Measurements from ENCODE around the gene ADAM12.

ADAM12 gene

DNA sequence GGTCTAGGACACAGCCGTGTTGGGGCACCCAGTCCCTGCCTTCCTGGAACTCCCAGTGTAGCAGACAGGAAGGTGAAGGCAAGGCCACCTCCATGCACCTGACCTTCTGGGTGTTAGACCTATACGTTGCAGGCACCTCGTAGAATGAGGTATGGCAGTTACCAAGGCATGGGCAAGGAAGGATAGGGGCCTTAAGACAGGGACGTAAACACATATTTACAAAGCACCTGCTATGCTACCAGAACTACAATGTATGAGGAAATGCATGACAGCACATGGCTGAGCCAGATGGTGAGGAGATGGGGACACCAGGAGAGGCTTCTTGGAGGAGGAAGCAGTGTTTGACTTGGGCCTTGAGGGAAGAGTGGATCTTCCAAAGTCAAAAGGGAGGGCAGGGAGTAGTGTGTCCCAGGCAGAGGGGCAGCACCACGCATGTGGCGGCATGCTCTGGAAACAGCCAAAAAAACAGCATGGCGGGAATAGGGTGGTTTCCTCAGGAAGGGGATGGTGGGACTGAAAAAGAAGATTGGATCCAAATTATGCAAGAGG, 260.7 kb downstream of the ADAM12 start (continued):
- TF ChIP-seq ZNF654 (tag by site-specific recombination; IDR thresholded peaks at IDR 0.05; ENCODE audit: low read depth), result no peak
- TF ChIP-seq ZNF404 (tag by site-specific recombination; IDR thresholded peaks at IDR 0.05), result no peak
- no peak for TF ChIP-seq ZEB2 (tag by site-specific recombination; IDR thresholded peaks at IDR 0.05)
- TF ChIP-seq CTCF (tag by site-specific recombination; IDR thresholded peaks at IDR 0.05), result no peak
- TF ChIP-seq ZXDB (tag by site-specific recombination; IDR thresholded peaks at IDR 0.05), result no peak

- POLR2A ChIA-PET, result no interaction called here
- H3K27ac ChIP-seq (ENCODE audit: extremely low read depth, low read depth, low read length), result no peak overlapping the region
- TF ChIP-seq MYNN (tag by site-specific recombination; IDR thresholded peaks at IDR 0.05; ENCODE audit: borderline replicate concordance) (no peak), FEZF1 (tag by site-specific recombination; IDR thresholded peaks at IDR 0.05) (no peak), ZNF19 (tag by site-specific recombination; IDR thresholded peaks at IDR 0.05; ENCODE audit: low read depth) (no peak), SCRT2 (tag by site-specific recombination; IDR thresholded peaks at IDR 0.05) (no peak), YY1 (tag by site-specific recombination; IDR thresholded peaks at IDR 0.05) (no peak), ZFP37 (tag by site-specific recombination; IDR thresholded peaks at IDR 0.05) (no peak), OSR2 (tag by site-specific recombination; IDR thresholded peaks at IDR 0.05) (no peak), KLF1 (tag by site-specific recombination; IDR thresholded peaks at IDR 0.05) (no peak), ZFP3 (tag by site-specific recombination; IDR thresholded peaks at IDR 0.05; ENCODE audit: low read depth) (no peak), ZFP69B (tag by site-specific recombination; IDR thresholded peaks at IDR 0.05) (no peak), ZFHX2 (tag by site-specific recombination; conservative IDR thresholded peaks at IDR 0.05) (no peak), ZNF221 (tag by site-specific recombination; IDR thresholded peaks at IDR 0.05; ENCODE audit: borderline replicate concordance) (no peak)
- TF ChIP-seq, protein P1, sequence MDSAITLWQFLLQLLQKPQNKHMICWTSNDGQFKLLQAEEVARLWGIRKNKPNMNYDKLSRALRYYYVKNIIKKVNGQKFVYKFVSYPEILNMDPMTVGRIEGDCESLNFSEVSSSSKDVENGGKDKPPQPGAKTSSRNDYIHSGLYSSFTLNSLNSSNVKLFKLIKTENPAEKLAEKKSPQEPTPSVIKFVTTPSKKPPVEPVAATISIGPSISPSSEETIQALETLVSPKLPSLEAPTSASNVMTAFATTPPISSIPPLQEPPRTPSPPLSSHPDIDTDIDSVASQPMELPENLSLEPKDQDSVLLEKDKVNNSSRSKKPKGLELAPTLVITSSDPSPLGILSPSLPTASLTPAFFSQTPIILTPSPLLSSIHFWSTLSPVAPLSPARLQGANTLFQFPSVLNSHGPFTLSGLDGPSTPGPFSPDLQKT (IDR thresholded peaks at IDR 0.05; ENCODE audit: borderline replicate concordance, low read depth, low read length), result no peak
- TF ChIP-seq, protein P2, sequence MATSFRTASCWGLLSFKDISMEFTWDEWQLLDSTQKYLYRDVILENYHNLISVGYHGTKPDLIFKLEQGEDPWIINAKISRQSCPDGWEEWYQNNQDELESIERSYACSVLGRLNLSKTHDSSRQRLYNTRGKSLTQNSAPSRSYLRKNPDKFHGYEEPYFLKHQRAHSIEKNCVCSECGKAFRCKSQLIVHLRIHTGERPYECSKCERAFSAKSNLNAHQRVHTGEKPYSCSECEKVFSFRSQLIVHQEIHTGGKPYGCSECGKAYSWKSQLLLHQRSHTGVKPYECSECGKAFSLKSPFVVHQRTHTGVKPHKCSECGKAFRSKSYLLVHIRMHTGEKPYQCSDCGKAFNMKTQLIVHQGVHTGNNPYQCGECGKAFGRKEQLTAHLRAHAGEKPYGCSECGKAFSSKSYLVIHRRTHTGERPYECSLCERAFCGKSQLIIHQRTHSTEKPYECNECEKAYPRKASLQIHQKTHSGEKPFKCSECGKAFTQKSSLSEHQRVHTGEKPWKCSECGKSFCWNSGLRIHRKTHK (tag by site-specific recombination; IDR thresholded peaks at IDR 0.05), result no peak
- TF ChIP-seq, protein P3, sequence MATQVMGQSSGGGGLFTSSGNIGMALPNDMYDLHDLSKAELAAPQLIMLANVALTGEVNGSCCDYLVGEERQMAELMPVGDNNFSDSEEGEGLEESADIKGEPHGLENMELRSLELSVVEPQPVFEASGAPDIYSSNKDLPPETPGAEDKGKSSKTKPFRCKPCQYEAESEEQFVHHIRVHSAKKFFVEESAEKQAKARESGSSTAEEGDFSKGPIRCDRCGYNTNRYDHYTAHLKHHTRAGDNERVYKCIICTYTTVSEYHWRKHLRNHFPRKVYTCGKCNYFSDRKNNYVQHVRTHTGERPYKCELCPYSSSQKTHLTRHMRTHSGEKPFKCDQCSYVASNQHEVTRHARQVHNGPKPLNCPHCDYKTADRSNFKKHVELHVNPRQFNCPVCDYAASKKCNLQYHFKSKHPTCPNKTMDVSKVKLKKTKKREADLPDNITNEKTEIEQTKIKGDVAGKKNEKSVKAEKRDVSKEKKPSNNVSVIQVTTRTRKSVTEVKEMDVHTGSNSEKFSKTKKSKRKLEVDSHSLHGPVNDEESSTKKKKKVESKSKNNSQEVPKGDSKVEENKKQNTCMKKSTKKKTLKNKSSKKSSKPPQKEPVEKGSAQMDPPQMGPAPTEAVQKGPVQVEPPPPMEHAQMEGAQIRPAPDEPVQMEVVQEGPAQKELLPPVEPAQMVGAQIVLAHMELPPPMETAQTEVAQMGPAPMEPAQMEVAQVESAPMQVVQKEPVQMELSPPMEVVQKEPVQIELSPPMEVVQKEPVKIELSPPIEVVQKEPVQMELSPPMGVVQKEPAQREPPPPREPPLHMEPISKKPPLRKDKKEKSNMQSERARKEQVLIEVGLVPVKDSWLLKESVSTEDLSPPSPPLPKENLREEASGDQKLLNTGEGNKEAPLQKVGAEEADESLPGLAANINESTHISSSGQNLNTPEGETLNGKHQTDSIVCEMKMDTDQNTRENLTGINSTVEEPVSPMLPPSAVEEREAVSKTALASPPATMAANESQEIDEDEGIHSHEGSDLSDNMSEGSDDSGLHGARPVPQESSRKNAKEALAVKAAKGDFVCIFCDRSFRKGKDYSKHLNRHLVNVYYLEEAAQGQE (tag by site-specific recombination; IDR thresholded peaks at IDR 0.05), result no peak
- H3K36me3 ChIP-seq (ENCODE audit: control insufficient read depth in 2 of 2, insufficient read depth in 1 of 2, low read length in 2 of 2), result no peaks in the 10 kb centered on the region
- H3K4me1 ChIP-seq (ENCODE audit: control insufficient read depth, insufficient read depth, low read length), result no peaks in the 10 kb centered on the region
- H3K4me3 ChIP-seq (ENCODE audit: low read depth, low read length), result no peak overlapping the region
- no peaks in the 10 kb centered on the region for H3K9me3 ChIP-seq (ENCODE audit: control insufficient read depth, insufficient read depth, low read depth, low read length)
- CTCF ChIA-PET, result no interaction called here
These were observed 261.4 kb downstream of the ADAM12 start for GRCh38 chr10:126126866-126127265.
